H1 (cell line): ENCODE results near the gene ATP2B3.

ENCODE experiments used
- CEBPB ChIP-seq: IDR thresholded peaks from 2 replicates; pipeline ENCODE4 v1.6.1; 2012; ENCODE audit warnings: low read depth, low read length
- EZH2 ChIP-seq: fragments of 200-600 bp; sonication (generic); IDR thresholded peaks from 2 replicates; pipeline ENCODE4 v1.7.1; 2012; ENCODE audit warnings: low read depth, mild to moderate bottlenecking, moderate library complexity, low read length, inconsistent platforms; ENCODE audit not compliant: severe bottlenecking
- POLR2A ChIP-seq, 2 experiments: IDR thresholded peaks; 1 replicate in 1 of 2; 2 replicates in 1 of 2; pipeline ENCODE4 v1.6.1; 2011; ENCODE audit warnings: low read depth in 2 of 2, low read length in 2 of 2, mild to moderate bottlenecking in 2 of 2; ENCODE audit errors: control extremely low read depth in 1 of 2
- SUZ12 ChIP-seq: fragments of 200-600 bp; sonication (generic); IDR thresholded peaks from 2 replicates; pipeline ENCODE4 v1.6.1; 2012; ENCODE audit warnings: mild to moderate bottlenecking, inconsistent platforms, low read length, moderate library complexity, mixed read lengths
- ZNF274 ChIP-seq: IDR thresholded peaks from 2 replicates; pipeline ENCODE4 v1.7.0; 2012; ENCODE audit warnings: low read length, borderline replicate concordance; ENCODE audit errors: extremely low read depth
- TF ChIP-seq, protein P1 (sequence below), 3 experiments: IDR thresholded peaks; 1 replicate in 2 of 3; 2 replicates in 1 of 3; pipeline versions ENCODE4 v1.5.1 to v1.6.1; 2011; ENCODE audit warnings: low read length in 3 of 3, mild to moderate bottlenecking in 3 of 3, inconsistent platforms in 2 of 3, low read depth in 1 of 3, moderate library complexity in 1 of 3; ENCODE audit not compliant: insufficient read depth in 1 of 3; ENCODE audit errors: control extremely low read depth in 1 of 3

DNA sequence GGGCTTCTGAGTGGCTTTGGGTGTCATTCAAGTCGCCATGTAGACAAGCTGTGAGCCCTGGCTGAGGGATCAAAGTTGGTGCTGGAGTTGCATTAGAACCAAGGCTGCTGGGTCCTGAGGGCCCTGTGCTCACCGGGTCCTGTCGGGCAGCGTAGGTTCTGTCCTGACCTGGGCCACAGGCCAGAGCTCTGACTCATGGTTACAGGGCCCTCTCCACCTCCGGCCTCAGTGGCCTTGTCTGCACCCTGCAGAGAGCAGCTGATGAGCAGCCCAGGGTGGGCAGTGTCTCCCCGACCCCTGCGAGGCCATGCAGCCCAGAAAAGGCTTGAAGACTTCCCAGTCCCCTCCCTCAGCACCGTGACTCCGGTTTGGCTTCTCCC is 22.5 kb downstream of the ATP2B3 start:
- no peak for TF ChIP-seq ZNF274
- no peak for TF ChIP-seq SUZ12
- TF ChIP-seq POLR2A (IDR thresholded peaks at IDR 0.05; ENCODE audit: control extremely low read depth in 1 of 2, low read depth in 2 of 2, low read length in 2 of 2) = no peak
- TF ChIP-seq CEBPB = no peak
- TF ChIP-seq, protein P1, sequence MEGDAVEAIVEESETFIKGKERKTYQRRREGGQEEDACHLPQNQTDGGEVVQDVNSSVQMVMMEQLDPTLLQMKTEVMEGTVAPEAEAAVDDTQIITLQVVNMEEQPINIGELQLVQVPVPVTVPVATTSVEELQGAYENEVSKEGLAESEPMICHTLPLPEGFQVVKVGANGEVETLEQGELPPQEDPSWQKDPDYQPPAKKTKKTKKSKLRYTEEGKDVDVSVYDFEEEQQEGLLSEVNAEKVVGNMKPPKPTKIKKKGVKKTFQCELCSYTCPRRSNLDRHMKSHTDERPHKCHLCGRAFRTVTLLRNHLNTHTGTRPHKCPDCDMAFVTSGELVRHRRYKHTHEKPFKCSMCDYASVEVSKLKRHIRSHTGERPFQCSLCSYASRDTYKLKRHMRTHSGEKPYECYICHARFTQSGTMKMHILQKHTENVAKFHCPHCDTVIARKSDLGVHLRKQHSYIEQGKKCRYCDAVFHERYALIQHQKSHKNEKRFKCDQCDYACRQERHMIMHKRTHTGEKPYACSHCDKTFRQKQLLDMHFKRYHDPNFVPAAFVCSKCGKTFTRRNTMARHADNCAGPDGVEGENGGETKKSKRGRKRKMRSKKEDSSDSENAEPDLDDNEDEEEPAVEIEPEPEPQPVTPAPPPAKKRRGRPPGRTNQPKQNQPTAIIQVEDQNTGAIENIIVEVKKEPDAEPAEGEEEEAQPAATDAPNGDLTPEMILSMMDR (IDR thresholded peaks at IDR 0.05; ENCODE audit: control extremely low read depth in 1 of 3, insufficient read depth in 1 of 3, low read depth in 1 of 3, low read length in 3 of 3) = no peak
- no peak for TF ChIP-seq EZH2
